GM12878 (cell line): Measurements from ENCODE around the gene FAM9C. TPM values are rescaled to one million over a fixed set of nuclear protein-coding genes. Genes with fewer than 3 reads are reported as not detected.

Source experiments
- BCL11A ChIP-seq: IDR thresholded peaks from 2 replicates; pipeline ENCODE4 v1.6.1; 2011; ENCODE audit warnings: low read depth, low read length
- CBFB ChIP-seq: IDR thresholded peaks from 2 replicates; pipeline ENCODE4 v1.6.1; 2016; ENCODE audit warnings: antibody characterized with exemption, low read depth
- CREM ChIP-seq: IDR thresholded peaks from 2 replicates; pipeline ENCODE4 v1.6.1; 2014; ENCODE audit warnings: antibody characterized with exemption, low read depth
- ETV6 ChIP-seq, 2 experiments: fragments of 450-650 bp in 1 of 2; IDR thresholded peaks in 1 of 2; conservative IDR thresholded peaks in 1 of 2; 2 replicates each; pipeline ENCODE4 v1.6.1; 2014; ENCODE audit warnings: antibody characterized with exemption in 1 of 2, borderline replicate concordance in 1 of 2, low read depth in 1 of 2, mild to moderate bottlenecking in 1 of 2, moderate library complexity in 1 of 2
- IKZF2 ChIP-seq, 2 experiments: fragments of 450-650 bp; IDR thresholded peaks; 2 replicates each; pipeline ENCODE4 v1.6.1; 2017; ENCODE audit warnings: mild to moderate bottlenecking in 2 of 2, moderate library complexity in 2 of 2
- JUNB ChIP-seq: IDR thresholded peaks from 2 replicates; pipeline ENCODE4 v1.6.1; 2016; ENCODE audit warnings: antibody characterized with exemption, mild to moderate bottlenecking
- NFIC ChIP-seq: IDR thresholded peaks from 2 replicates; pipeline ENCODE4 v1.6.1; 2012; ENCODE audit warnings: low read depth, mild to moderate bottlenecking, inconsistent platforms, low read length, moderate library complexity
- NR2C2 ChIP-seq: IDR thresholded peaks from 2 replicates; pipeline ENCODE4 v1.6.1; 2011; ENCODE audit warnings: borderline replicate concordance, low read depth; ENCODE audit not compliant: control insufficient read depth, insufficient read length
- PAX5 ChIP-seq: IDR thresholded peaks from 2 replicates; pipeline ENCODE4 v1.6.1; 2011; ENCODE audit warnings: low read depth, low read length, borderline replicate concordance
- RCOR1 ChIP-seq: conservative IDR thresholded peaks from 2 replicates; pipeline ENCODE4 v1.6.1; 2012; ENCODE audit warnings: low read depth, low read length, improper control_type of control experiment
- RUNX3 ChIP-seq: IDR thresholded peaks from 2 replicates; pipeline ENCODE4 v1.6.1; 2012; ENCODE audit warnings: low read length, inconsistent platforms
- SPI1 ChIP-seq: IDR thresholded peaks from 2 replicates; pipeline ENCODE4 v1.6.1; 2011; ENCODE audit warnings: low read depth, mild to moderate bottlenecking, low read length, moderate library complexity, borderline replicate concordance; ENCODE audit not compliant: insufficient read depth
- TCF7 ChIP-seq: IDR thresholded peaks from 2 replicates; pipeline ENCODE4 v1.6.1; 2014; ENCODE audit warnings: antibody characterized with exemption, borderline replicate concordance
- USF1 ChIP-seq: IDR thresholded peaks from 2 replicates; pipeline ENCODE4 v1.6.1; 2011; ENCODE audit warnings: borderline replicate concordance, low read depth, mild to moderate bottlenecking, moderate library complexity, mixed read lengths, low read length; ENCODE audit not compliant: insufficient read depth; ENCODE audit errors: extremely low read length
- ZBED1 ChIP-seq: IDR thresholded peaks from 2 replicates; pipeline ENCODE4 v1.6.1; 2016; ENCODE audit warnings: borderline replicate concordance
- ZNF24 ChIP-seq: fragments of 450-650 bp; IDR thresholded peaks from 2 replicates; pipeline ENCODE4 v1.6.1; 2017; ENCODE audit warnings: antibody characterized with exemption, mild to moderate bottlenecking
- ZNF687 ChIP-seq: fragments of 450-650 bp; IDR thresholded peaks from 2 replicates; pipeline ENCODE4 v1.6.1; 2017; ENCODE audit warnings: mild to moderate bottlenecking, moderate library complexity
- polyA plus RNA-seq, 11 experiments: library from polyadenylated mRNA; depleted of rRNA in 4 of 11; unstranded in 6 of 11; stranded (reverse) in 5 of 11; fragments of >200 nt; fragmentation: Nextera tagmentation in 4 of 11; fragmentation: Illumina TruSeq in 1 of 11; extraction: Ambion mirVana in 4 of 11; extraction: Trizol in 1 of 11; gene quantifications; 1 replicate in 1 of 11; 2 replicates in 10 of 11; pipeline versions ENCODE4 v1.2.1 to v1.2.3, GENCODE V29; 2011 to 2016; ENCODE audit warnings: inconsistent platforms in 2 of 11, missing spikeins in 2 of 11, low read depth in 1 of 11
- total RNA-seq, 4 experiments: library from RNA; depleted of rRNA in 3 of 4; stranded (reverse); fragments of >200 nt in 3 of 4; fragmentation: Illumina TruSeq in 1 of 4; extraction: Trizol in 1 of 4; gene quantifications; 2 replicates each; pipeline versions ENCODE4 v1.2.1 to v1.2.3, GENCODE V29; 2013 to 2021
- TF ChIP-seq, protein P1 (sequence below): fragments of 450-650 bp; formaldehyde crosslinking; IDR thresholded peaks from 2 replicates; pipeline ENCODE4 v1.4.0; 2022; ENCODE audit warnings: mild to moderate bottlenecking, moderate library complexity
- TF ChIP-seq, protein P2 (sequence below): fragments of 450-650 bp; IDR thresholded peaks from 2 replicates; pipeline ENCODE4 v1.6.1; 2017; ENCODE audit warnings: mild to moderate bottlenecking

Gene FAM9C
- total and polyA plus RNA-seq, 10 of the 15 experiments (the other 5 are each of a cell fraction or from before 2014, with no cell fraction given), result 0.01 to 0.03 TPM; not detected in 8

GRCh38 chrX:13076176-13076961, 31.9 kb upstream of the FAM9C start (continued):
- TF ChIP-seq, protein P1, sequence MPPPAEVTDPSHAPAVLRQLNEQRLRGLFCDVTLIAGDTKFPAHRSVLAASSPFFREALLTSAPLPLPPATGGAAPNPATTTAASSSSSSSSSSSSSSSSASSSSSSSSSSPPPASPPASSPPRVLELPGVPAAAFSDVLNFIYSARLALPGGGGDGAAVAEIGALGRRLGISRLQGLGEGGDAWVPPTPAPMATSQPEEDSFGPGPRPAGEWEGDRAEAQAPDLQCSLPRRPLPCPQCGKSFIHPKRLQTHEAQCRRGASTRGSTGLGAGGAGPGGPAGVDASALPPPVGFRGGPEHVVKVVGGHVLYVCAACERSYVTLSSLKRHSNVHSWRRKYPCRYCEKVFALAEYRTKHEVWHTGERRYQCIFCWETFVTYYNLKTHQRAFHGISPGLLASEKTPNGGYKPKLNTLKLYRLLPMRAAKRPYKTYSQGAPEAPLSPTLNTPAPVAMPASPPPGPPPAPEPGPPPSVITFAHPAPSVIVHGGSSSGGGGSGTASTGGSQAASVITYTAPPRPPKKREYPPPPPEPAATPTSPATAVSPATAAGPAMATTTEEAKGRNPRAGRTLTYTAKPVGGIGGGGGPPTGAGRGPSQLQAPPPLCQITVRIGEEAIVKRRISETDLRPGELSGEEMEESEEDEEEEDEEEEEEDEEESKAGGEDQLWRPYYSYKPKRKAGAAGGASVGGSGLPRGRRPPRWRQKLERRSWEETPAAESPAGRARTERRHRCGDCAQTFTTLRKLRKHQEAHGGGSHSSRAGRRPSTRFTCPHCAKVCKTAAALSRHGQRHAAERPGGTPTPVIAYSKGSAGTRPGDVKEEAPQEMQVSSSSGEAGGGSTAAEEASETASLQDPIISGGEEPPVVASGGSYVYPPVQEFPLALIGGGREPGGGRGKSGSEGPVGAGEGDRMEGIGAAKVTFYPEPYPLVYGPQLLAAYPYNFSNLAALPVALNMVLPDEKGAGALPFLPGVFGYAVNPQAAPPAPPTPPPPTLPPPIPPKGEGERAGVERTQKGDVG (CRISPR knock-in tag), result no peak
- TF ChIP-seq SPI1 (no peak), USF1 (no peak), RUNX3 (peak; percentile 59; the same call in 1 of the 2 replicates), CBFB (peak; percentile 43; the same call in 1 of the 2 replicates), RCOR1 (no peak), ZNF24 (peak; percentile 31; the same call in 1 of the 2 replicates), BCL11A (peak; percentile 95), JUNB (peak; percentile 99), ZBED1 (peak; percentile 53; the same call in 1 of the 2 replicates), TCF7 (peak; percentile 68), ETV6 (conservative IDR thresholded peaks at IDR 0.05 in 1 of 2, IDR thresholded peaks at IDR 0.05 in 1 of 2; ENCODE audit: borderline replicate concordance in 1 of 2, low read depth in 1 of 2) (0 out of 4 replicates have a peak, but pooled peaks of 1 of the 2 experiments have one; percentile 43), NR2C2 (no peak), ZNF687 (peak; percentile 61), PAX5 (peak; percentile 47; the same call in 1 of the 2 replicates), IKZF2 (IDR thresholded peaks at IDR 0.05) (peak in 1 of 2 experiments; percentile 56; a peak in 2 of 4 replicates), NFIC (peak; percentile 88; the same call in 1 of the 2 replicates), CREM (peak; percentile 79)
- TF ChIP-seq, protein P2, sequence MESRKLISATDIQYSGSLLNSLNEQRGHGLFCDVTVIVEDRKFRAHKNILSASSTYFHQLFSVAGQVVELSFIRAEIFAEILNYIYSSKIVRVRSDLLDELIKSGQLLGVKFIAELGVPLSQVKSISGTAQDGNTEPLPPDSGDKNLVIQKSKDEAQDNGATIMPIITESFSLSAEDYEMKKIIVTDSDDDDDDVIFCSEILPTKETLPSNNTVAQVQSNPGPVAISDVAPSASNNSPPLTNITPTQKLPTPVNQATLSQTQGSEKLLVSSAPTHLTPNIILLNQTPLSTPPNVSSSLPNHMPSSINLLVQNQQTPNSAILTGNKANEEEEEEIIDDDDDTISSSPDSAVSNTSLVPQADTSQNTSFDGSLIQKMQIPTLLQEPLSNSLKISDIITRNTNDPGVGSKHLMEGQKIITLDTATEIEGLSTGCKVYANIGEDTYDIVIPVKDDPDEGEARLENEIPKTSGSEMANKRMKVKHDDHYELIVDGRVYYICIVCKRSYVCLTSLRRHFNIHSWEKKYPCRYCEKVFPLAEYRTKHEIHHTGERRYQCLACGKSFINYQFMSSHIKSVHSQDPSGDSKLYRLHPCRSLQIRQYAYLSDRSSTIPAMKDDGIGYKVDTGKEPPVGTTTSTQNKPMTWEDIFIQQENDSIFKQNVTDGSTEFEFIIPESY, result no peak
